HCT116 (cell line): ENCODE data around the gene ALK.

Experiments used
- EGR1 ChIP-seq: IDR thresholded peaks from 2 replicates; pipeline ENCODE4 v1.6.1; 2012; ENCODE audit warnings: low read depth
- EZH2 ChIP-seq: fragments of 200-600 bp; sonication (generic); IDR thresholded peaks from 2 replicates; pipeline ENCODE4 v1.6.1; 2017; ENCODE audit warnings: antibody characterized with exemption, mixed run types
- EZH2phosphoT487 ChIP-seq: fragments of 200-600 bp; IDR thresholded peaks from 2 replicates; pipeline ENCODE4 v1.6.1; 2018; ENCODE audit warnings: antibody characterized with exemption, borderline replicate concordance
- POLR2A ChIP-seq: IDR thresholded peaks from 2 replicates; pipeline ENCODE4 v1.7.0; 2011; ENCODE audit warnings: borderline replicate concordance; ENCODE audit not compliant: insufficient read depth, insufficient read length; ENCODE audit errors: extremely low read depth
- POLR2AphosphoS5 ChIP-seq: IDR thresholded peaks from 2 replicates; pipeline ENCODE4 v1.6.1; 2011; ENCODE audit warnings: mild to moderate bottlenecking, low read depth, low read length, moderate library complexity
- RAD21 ChIP-seq: IDR thresholded peaks from 2 replicates; pipeline ENCODE4 v1.6.1; 2012; ENCODE audit warnings: low read depth, mild to moderate bottlenecking
- ZFX ChIP-seq: fragments of 450-650 bp; IDR thresholded peaks from 2 replicates; pipeline ENCODE4 v1.6.1; 2017
- TF ChIP-seq, protein P1 (sequence below), 3 experiments: fragments of 200-600 bp in 1 of 3; sonication (generic) in 1 of 3; IDR thresholded peaks in 2 of 3; conservative IDR thresholded peaks in 1 of 3; 2 replicates each; pipeline ENCODE4 v1.5.1; 2012 to 2017; ENCODE audit warnings: low read depth in 2 of 3, low read length in 2 of 3, antibody characterized with exemption in 1 of 3, borderline replicate concordance in 1 of 3, control low read depth in 1 of 3, mild to moderate bottlenecking in 1 of 3, mixed read lengths in 1 of 3, mixed run types in 1 of 3, moderate library complexity in 1 of 3; ENCODE audit not compliant: insufficient read depth in 1 of 3

DNA sequence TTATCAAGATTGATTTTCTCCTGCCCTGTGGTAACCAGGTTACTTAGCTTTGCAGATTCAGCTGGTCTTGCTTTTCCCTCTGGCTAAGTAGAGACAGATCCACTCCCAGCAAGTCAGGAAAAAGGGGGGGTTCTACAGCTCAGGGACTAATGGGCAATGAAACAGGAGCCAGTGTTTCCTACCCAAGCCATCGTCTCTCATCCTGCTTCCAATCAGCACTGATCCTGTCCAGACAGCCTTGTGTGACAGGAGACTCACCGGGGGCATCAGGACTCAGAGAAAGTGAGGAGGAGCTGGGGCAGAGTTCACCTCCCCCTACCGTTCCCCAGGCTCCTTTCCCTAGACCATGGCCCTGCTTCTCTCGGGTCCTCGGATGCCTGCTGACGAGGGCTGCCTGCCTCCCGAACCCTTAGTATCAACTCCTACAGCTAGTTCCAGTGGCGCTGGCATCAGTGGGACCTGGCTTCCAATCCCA, 307.6 kb downstream of the ALK start:
- no peak for TF ChIP-seq EGR1
- TF ChIP-seq, protein P1, sequence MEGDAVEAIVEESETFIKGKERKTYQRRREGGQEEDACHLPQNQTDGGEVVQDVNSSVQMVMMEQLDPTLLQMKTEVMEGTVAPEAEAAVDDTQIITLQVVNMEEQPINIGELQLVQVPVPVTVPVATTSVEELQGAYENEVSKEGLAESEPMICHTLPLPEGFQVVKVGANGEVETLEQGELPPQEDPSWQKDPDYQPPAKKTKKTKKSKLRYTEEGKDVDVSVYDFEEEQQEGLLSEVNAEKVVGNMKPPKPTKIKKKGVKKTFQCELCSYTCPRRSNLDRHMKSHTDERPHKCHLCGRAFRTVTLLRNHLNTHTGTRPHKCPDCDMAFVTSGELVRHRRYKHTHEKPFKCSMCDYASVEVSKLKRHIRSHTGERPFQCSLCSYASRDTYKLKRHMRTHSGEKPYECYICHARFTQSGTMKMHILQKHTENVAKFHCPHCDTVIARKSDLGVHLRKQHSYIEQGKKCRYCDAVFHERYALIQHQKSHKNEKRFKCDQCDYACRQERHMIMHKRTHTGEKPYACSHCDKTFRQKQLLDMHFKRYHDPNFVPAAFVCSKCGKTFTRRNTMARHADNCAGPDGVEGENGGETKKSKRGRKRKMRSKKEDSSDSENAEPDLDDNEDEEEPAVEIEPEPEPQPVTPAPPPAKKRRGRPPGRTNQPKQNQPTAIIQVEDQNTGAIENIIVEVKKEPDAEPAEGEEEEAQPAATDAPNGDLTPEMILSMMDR (IDR thresholded peaks at IDR 0.05 in 2 of 3, conservative IDR thresholded peaks at IDR 0.05 in 1 of 3; ENCODE audit: borderline replicate concordance in 1 of 3, insufficient read depth in 1 of 3, low read depth in 2 of 3, low read length in 2 of 3): no peak
- TF ChIP-seq POLR2AphosphoS5: no peak
- TF ChIP-seq POLR2A: no peak
- no peak for TF ChIP-seq RAD21
- TF ChIP-seq EZH2: no peak
- TF ChIP-seq EZH2phosphoT487: no peak
- no peak for TF ChIP-seq ZFX
